ENCODE measurements around the gene DNAJA2. TPM values are rescaled to one million over a fixed set of nuclear protein-coding genes. Genes with fewer than 3 reads are reported as not detected.

The DNAJA2 gene
- polyA plus RNA-seq, 2 of the 4 experiments (the other 2 are of a cell fraction), result 33.7 to 82.3 TPM

GRCh38 chr16:46918905-46919792 lies 54.3 kb downstream of the DNAJA2 start:
- Histone ChIP-seq H3K9me3 (no peaks in the 10 kb centered on the region), H3K4me1 (no peaks in the 10 kb centered on the region), H3K4me2 (no peak overlapping the region), H3K27ac (no peak overlapping the region), H3K4me3 (no peak overlapping the region)
- ATAC-seq (no peak), FAIRE-seq (no peak), DNase-seq (ENCODE audit: low read depth in 1 of 2, low spot score in 1 of 2) (no peak)
- TF ChIP-seq CHD4 (IDR thresholded peaks at IDR 0.05; ENCODE audit: borderline replicate concordance) (no peak), USF2 (IDR thresholded peaks at IDR 0.05) (no peak), NFE2L2 (conservative IDR thresholded peaks at IDR 0.05; ENCODE audit: low read length) (no peak), PHF8 (IDR thresholded peaks at IDR 0.05; ENCODE audit: borderline replicate concordance, low read depth) (no peak), POLR2A (IDR thresholded peaks at IDR 0.05; ENCODE audit: low read length) (no peak), HDAC2 (IDR thresholded peaks at IDR 0.05) (no peak), FOSB (CRISPR knock-in tag; IDR thresholded peaks at IDR 0.05) (no peak), MYC (IDR thresholded peaks at IDR 0.05; ENCODE audit: borderline replicate concordance, low read length) (no peak), EHMT2 (IDR thresholded peaks at IDR 0.05; ENCODE audit: low read depth) (no peak), HOXB13 (CRISPR knock-in tag; IDR thresholded peaks at IDR 0.05; ENCODE audit: low read depth) (no peak), MAX (IDR thresholded peaks at IDR 0.05) (no peak), EHF (CRISPR knock-in tag; IDR thresholded peaks at IDR 0.05) (no peak), E2F6 (IDR thresholded peaks at IDR 0.05; ENCODE audit: borderline replicate concordance, low read depth) (no peak), RCOR1 (IDR thresholded peaks at IDR 0.05; ENCODE audit: low read depth, low read length) (no peak), CEBPB (IDR thresholded peaks at IDR 0.05) (no peak), CBX2 (IDR thresholded peaks at IDR 0.05; ENCODE audit: borderline replicate concordance, low read depth) (no peak), SMC3 (IDR thresholded peaks at IDR 0.05) (no peak)
- ChIA-PET POLR2A (interaction anchor here (1.9 kb wide), 1 partner anchor 35 kb away, joined by 4 read pairs; the partner anchor contains the start of gene GPT2), CTCF (interaction anchor here (0.9 to 6.8 kb wide), 9 partner anchors 9 to 74 kb away, joined by 3 to 73 read pairs (median 4); partner anchors contain the start of gene GPT2)
- 84% methylated on average over 21 of the region's 21 CpGs for WGBS (ENCODE audit: missing lambda C conversion rate)

- TF ChIP-seq ELK1 (IDR thresholded peaks at IDR 0.05; ENCODE audit: low read depth, low read length) (no peak), MAZ (IDR thresholded peaks at IDR 0.05; ENCODE audit: borderline replicate concordance, low read depth, low read length) (no peak), HDAC2 (IDR thresholded peaks at IDR 0.05) (no peak), FOXS1 (CRISPR knock-in tag; IDR thresholded peaks at IDR 0.05) (no peak), EP300 (IDR thresholded peaks at IDR 0.05) (no peak), EHMT2 (IDR thresholded peaks at IDR 0.05; ENCODE audit: low read depth) (no peak)
- Histone ChIP-seq H3K27ac (no peak overlapping the region), H3K4me2 (no peak overlapping the region), H3K4me3 (no peak overlapping the region), H3K9me3 (no peaks in the 10 kb centered on the region), H3K4me1 (no peaks in the 10 kb centered on the region)
- DNase-seq (ENCODE audit: low read depth in 1 of 2, low spot score in 1 of 2), result no peak
- ATAC-seq, result no peak; a peak in 1 of 6 replicates
- ChIA-PET POLR2A (interaction anchor here (1.9 kb wide), 1 partner anchor 35 kb away, joined by 4 read pairs; the partner anchor contains the start of gene GPT2), CTCF (interaction anchor here (1.7 to 6.8 kb wide), 6 partner anchors 10 to 73 kb away, joined by 3 to 73 read pairs (median 25); no protein-coding TSS in a partner anchor)
- 75% methylated on average over 8 of the region's 11 CpGs for WGBS (ENCODE audit: missing lambda C conversion rate)
- FAIRE-seq, result no peak
These were observed 55.1 kb downstream of the DNAJA2 start for GRCh38 chr16:46918400-46918799.
